A673 (cell line): ENCODE measurements around the gene LSM2. TPM values are rescaled to one million over a fixed set of nuclear protein-coding genes. Genes with fewer than 3 reads are reported as not detected.
A peak's percentile ranks its signal among the peaks of the same experiment; 100 is the strongest.
"Not testable (repeated sequence)": the region's sequence is repeated elsewhere in the genome, so short reads cannot be mapped to it uniquely, and the experiment has no call there.

Source experiments
- BruUV-seq: library from RNA; stranded (reverse); fragments of 400-500 nt; replicated peaks from 2 replicates; lab custom pipeline; 2021; lab: Mats Ljungman, UMichigan
- CTCF ChIA-PET: fragments of 300-600 bp; sonication (Branson Sonifier 250); formaldehyde crosslinking; loops from one replicate; lab custom pipeline; 2022; ENCODE audit warnings: antibody characterized with exemption; lab: Charles Lee
- POLR2A ChIA-PET: fragments of 300-600 bp; sonication (Branson Sonifier 250); formaldehyde crosslinking; loops from one replicate; lab custom pipeline; 2022; ENCODE audit warnings: antibody characterized with exemption; ENCODE audit not compliant: low non-redundant PET; lab: Charles Lee
- DNase-seq: peaks from one replicate; pipeline ENCODE4 v3.0.0-alpha.2; 2015; ENCODE audit warnings: low spot score
- H3K27ac ChIP-seq: fragments of 200-600 bp; sonication (generic); 2 replicates; pipeline ENCODE4 v1.5.1; 2016; ENCODE audit warnings: mixed run types, low read depth, mild to moderate bottlenecking, mixed read lengths, antibody characterized with exemption, low read length; ENCODE audit not compliant: poor library complexity, severe bottlenecking
- H3K27me3 ChIP-seq: fragments of 200-600 bp; sonication (generic); replicated peaks from 2 replicates; pipeline ENCODE4 v1.6.1; 2017; ENCODE audit warnings: mixed run types, low read depth, mild to moderate bottlenecking, mixed read lengths, antibody characterized with exemption, low read length; ENCODE audit not compliant: insufficient read depth, poor library complexity
- H3K36me3 ChIP-seq: fragments of 200-600 bp; sonication (generic); 2 replicates; pipeline ENCODE4 v1.6.1; 2016; ENCODE audit warnings: mixed run types, mild to moderate bottlenecking, mixed read lengths, antibody characterized with exemption, low read length; ENCODE audit not compliant: insufficient read depth, poor library complexity, severe bottlenecking
- H3K4me1 ChIP-seq: fragments of 200-600 bp; sonication (generic); 2 replicates; pipeline ENCODE4 v1.6.1; 2017; ENCODE audit warnings: mixed run types, mild to moderate bottlenecking, mixed read lengths, antibody characterized with exemption, low read length; ENCODE audit not compliant: insufficient read depth, poor library complexity, severe bottlenecking
- H3K4me3 ChIP-seq: fragments of 200-600 bp; sonication (generic); 2 replicates; pipeline ENCODE4 v1.5.1; 2016; ENCODE audit warnings: low read depth, mixed run types, mild to moderate bottlenecking, mixed read lengths, low read length; ENCODE audit not compliant: poor library complexity, severe bottlenecking
- H3K9me3 ChIP-seq: fragments of 200-600 bp; sonication (generic); 2 replicates; pipeline ENCODE4 v1.6.1; 2016; ENCODE audit warnings: mixed run types, low read depth, mild to moderate bottlenecking, mixed read lengths, antibody characterized with exemption, low read length; ENCODE audit not compliant: poor library complexity, severe bottlenecking
- EZH2 ChIP-seq: fragments of 200-600 bp; sonication (generic); IDR thresholded peaks from 2 replicates; pipeline ENCODE4 v1.6.1; 2017; ENCODE audit warnings: borderline replicate concordance, low read depth, mild to moderate bottlenecking, mixed read lengths, antibody characterized with exemption, low read length; ENCODE audit not compliant: poor library complexity, severe bottlenecking
- intact Hi-C: fragments of 100-400 bp; cut with micrococcal nuclease; formaldehyde crosslinking; loops from one replicate; pipeline ENCODE4 v1.10.0; 2022; ENCODE audit not compliant: unreplicated experiment
- total RNA-seq: library from RNA; stranded (reverse); gene quantifications from 2 replicates; pipeline ENCODE4 v1.2.3, GENCODE V29; 2021
- TF ChIP-seq, protein P1 (sequence below): fragments of 300-800, 200-600 bp; sonication (generic); conservative IDR thresholded peaks from 2 replicates; pipeline ENCODE4 v1.5.1; 2017; ENCODE audit warnings: low read depth, mild to moderate bottlenecking, antibody characterized with exemption, low read length, moderate library complexity, mixed read lengths

Gene LSM2
- total RNA-seq, 1 experiment from 2014 or later, result 99.8 TPM

DNA sequence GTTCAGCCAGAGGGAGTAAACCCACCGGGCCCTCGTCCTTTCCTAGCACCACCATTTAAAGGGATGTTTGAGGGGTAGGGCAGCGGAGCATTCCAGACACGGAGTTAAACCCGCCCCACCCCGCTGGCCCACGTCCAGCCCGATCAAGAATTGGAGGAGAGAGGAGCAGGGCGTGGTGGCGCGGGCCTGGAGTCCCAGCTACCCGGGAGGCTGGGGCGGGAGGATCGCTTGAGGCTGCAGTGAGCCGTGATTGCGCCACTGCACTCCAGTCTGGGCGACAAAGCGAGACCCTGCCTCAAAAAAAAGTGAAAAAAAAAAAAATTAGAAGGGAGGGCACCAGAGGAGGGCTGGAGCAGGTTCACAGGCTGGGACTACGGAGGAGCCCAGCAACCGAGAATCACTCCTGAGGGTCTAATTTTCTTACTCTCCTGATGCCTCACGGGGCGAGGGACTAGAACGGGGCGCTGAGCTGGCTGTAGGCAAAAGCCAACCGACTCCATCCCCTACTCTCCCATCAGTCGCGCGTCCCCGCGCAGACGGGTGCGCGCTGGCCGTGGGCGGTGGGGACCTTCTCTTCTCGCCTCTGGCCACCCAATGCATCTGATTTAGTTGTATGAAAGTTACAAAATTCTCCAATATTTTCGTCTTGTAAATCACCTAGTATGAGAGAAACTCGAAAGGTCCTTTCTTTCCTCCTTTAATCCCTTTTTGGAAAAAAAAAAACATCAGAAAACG, 14.7 kb upstream of the LSM2 start:
- Histone ChIP-seq H3K4me3 (peak overlapping the region; percentile 62), H3K27ac (peak overlapping the region; percentile 86), H3K9me3 (no peaks in the 10 kb centered on the region), H3K27me3 (no peaks in the 10 kb centered on the region), H3K36me3 (no peaks in the 10 kb centered on the region), H3K4me1 (peaks cover 7% of the 10 kb centered on the region)
- intact Hi-C loops, result no loop called here
- CTCF ChIA-PET, result no interaction called here
- POLR2A ChIA-PET, result no interaction called here
- BruUV-seq, result TSS peak; percentile 69
- TF ChIP-seq, protein P1, sequence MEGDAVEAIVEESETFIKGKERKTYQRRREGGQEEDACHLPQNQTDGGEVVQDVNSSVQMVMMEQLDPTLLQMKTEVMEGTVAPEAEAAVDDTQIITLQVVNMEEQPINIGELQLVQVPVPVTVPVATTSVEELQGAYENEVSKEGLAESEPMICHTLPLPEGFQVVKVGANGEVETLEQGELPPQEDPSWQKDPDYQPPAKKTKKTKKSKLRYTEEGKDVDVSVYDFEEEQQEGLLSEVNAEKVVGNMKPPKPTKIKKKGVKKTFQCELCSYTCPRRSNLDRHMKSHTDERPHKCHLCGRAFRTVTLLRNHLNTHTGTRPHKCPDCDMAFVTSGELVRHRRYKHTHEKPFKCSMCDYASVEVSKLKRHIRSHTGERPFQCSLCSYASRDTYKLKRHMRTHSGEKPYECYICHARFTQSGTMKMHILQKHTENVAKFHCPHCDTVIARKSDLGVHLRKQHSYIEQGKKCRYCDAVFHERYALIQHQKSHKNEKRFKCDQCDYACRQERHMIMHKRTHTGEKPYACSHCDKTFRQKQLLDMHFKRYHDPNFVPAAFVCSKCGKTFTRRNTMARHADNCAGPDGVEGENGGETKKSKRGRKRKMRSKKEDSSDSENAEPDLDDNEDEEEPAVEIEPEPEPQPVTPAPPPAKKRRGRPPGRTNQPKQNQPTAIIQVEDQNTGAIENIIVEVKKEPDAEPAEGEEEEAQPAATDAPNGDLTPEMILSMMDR, result no peak
- peak; percentile 81 for DNase-seq

- BruUV-seq, H3K27me3 ChIP-seq, H3K4me3 ChIP-seq, CTCF ChIA-PET, intact Hi-C loops, DNase-seq, H3K36me3 ChIP-seq, H3K4me1 ChIP-seq, H3K27ac ChIP-seq, H3K9me3 ChIP-seq: not testable (repeated sequence)
- POLR2A ChIA-PET, result interaction anchor here (0.7 kb wide), 1 partner anchor 117 kb away, joined by 6 read pairs; the partner anchor contains the start of gene ABHD16A
These were observed 13.6 kb upstream of the LSM2 start for GRCh38 chr6:31820399-31820798.

DNA sequence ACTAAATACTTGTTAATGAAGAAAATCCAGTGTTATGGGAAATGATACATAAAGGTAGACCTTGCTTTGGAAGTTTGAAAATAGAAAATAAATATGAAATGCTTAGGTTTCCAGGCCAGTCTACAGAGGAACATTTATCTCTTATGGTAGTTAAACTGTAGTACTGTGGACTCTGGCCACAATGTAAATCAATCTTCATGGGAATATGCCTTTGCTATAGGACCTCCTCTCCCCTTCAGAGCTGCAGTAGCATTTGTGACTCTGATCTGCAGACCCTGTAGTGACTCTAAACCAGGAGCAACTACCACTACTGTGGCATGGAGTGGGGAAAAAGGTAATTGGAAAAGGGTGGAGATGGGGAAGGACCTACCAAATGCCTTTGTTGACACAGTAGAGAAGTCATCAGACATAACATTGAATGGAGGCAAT, 13.1 kb upstream of the LSM2 start:
- ChIA-PET POLR2A (interaction anchor here (0.7 kb wide), 1 partner anchor 117 kb away, joined by 6 read pairs; the partner anchor contains the start of gene ABHD16A), CTCF (no interaction called here)
- Histone ChIP-seq H3K27me3 (no peaks in the 10 kb centered on the region), H3K27ac (no peak overlapping the region), H3K36me3 (no peaks in the 10 kb centered on the region), H3K9me3 (no peaks in the 10 kb centered on the region), H3K4me1 (peaks cover 7% of the 10 kb centered on the region), H3K4me3 (no peak overlapping the region)
- no peak for TF ChIP-seq EZH2
- TF ChIP-seq, protein P1, result no peak
- BruUV-seq, result no TSS peak
- intact Hi-C loops, result no loop called here
- no peak for DNase-seq

- H3K27me3 ChIP-seq, DNase-seq, intact Hi-C loops, POLR2A ChIA-PET, H3K9me3 ChIP-seq, H3K36me3 ChIP-seq, CTCF ChIA-PET, BruUV-seq: not testable (repeated sequence)
- H3K4me3 ChIP-seq, result peak overlapping the region; percentile 50
- H3K4me1 ChIP-seq, result peaks cover 14% of the 10 kb centered on the region
- peak overlapping the region; percentile 12 for H3K27ac ChIP-seq
These were observed 11.3 kb upstream of the LSM2 start for GRCh38 chr6:31817929-31818511.
